Chondrocyte (in vitro differentiated cells): ENCODE data around the gene KRTAP3-1. TPM values are rescaled to one million over a fixed set of nuclear protein-coding genes. Genes with fewer than 3 reads are reported as not detected.
"Not testable (repeated sequence)": the region's sequence is repeated elsewhere in the genome, so short reads cannot be mapped to it uniquely, and the experiment has no call there.

Experiments
- DNase-seq: peaks from one replicate; pipeline ENCODE4 v3.0.0; 2021; ENCODE audit warnings: mixed read lengths, low spot score
- H3K27ac Mint-ChIP-seq: one replicate; pipeline ENCODE4 v1.8.0; 2021; ENCODE audit warnings: mild to moderate bottlenecking, moderate library complexity, mixed read lengths; ENCODE audit not compliant: unreplicated experiment
- H3K27me3 Mint-ChIP-seq: 2 replicates; pipeline ENCODE4 v1.8.0; 2021; ENCODE audit warnings: low read depth, mixed read lengths
- H3K36me3 Mint-ChIP-seq: 2 replicates; pipeline ENCODE4 v1.8.0; 2021; ENCODE audit warnings: low read depth, mixed read lengths
- H3K4me1 Mint-ChIP-seq: 2 replicates; pipeline ENCODE4 v1.8.0; 2021; ENCODE audit warnings: low read depth, mild to moderate bottlenecking, mixed read lengths
- H3K4me3 Mint-ChIP-seq: one replicate; pipeline ENCODE4 v1.8.0; 2021; ENCODE audit warnings: mild to moderate bottlenecking, moderate library complexity, mixed read lengths; ENCODE audit not compliant: unreplicated experiment
- H3K9me3 Mint-ChIP-seq: 2 replicates; pipeline ENCODE4 v1.8.0; 2021; ENCODE audit warnings: low read depth, mixed read lengths
- total RNA-seq: library from RNA; stranded (reverse); gene quantifications from 3 replicates; pipeline ENCODE4 v1.2.1, GENCODE V29; 2021
- TF ChIP-seq, protein P1 (sequence below): fragments of 200-600 bp; sonication (generic); IDR thresholded peaks from 2 replicates; pipeline ENCODE4 v1.5.0; 2021; ENCODE audit warnings: antibody characterized with exemption, mild to moderate bottlenecking, moderate library complexity

KRTAP3-1 gene
- total RNA-seq, 1 donor from 2014 or later: not detected

DNA sequence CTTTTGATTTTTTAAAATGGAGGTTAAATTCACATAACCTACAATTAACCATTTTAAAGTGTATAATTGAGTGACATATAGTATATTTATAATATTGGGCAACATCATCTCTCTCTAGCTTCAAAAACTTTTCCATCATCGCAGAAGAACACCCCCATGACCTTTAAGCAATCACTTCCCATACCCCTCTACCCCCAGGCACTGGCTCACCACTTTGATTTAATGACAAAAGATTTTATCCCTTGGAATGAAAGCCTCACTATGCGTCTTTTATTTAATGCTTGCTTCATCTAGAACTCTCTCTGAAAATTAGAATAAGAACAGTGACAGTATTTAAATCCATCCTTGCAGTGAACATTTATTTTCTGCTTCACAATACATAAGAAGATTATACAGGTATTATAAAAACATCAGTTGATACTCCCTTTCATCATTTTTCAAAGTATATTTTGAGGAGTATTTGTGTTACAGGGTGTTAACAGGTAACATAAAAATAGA lies 29.0 kb upstream of the KRTAP3-1 start:
- Mint-ChIP-seq H3K27me3 (no peaks in the 10 kb centered on the region), H3K4me3 (no peak overlapping the region), H3K27ac (no peak overlapping the region), H3K4me1 (no peaks in the 10 kb centered on the region), H3K36me3 (peaks cover 1% of the 10 kb centered on the region), H3K9me3 (peaks cover 3% of the 10 kb centered on the region)
- no peak for DNase-seq
- TF ChIP-seq, protein P1, sequence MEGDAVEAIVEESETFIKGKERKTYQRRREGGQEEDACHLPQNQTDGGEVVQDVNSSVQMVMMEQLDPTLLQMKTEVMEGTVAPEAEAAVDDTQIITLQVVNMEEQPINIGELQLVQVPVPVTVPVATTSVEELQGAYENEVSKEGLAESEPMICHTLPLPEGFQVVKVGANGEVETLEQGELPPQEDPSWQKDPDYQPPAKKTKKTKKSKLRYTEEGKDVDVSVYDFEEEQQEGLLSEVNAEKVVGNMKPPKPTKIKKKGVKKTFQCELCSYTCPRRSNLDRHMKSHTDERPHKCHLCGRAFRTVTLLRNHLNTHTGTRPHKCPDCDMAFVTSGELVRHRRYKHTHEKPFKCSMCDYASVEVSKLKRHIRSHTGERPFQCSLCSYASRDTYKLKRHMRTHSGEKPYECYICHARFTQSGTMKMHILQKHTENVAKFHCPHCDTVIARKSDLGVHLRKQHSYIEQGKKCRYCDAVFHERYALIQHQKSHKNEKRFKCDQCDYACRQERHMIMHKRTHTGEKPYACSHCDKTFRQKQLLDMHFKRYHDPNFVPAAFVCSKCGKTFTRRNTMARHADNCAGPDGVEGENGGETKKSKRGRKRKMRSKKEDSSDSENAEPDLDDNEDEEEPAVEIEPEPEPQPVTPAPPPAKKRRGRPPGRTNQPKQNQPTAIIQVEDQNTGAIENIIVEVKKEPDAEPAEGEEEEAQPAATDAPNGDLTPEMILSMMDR: no peak

DNA sequence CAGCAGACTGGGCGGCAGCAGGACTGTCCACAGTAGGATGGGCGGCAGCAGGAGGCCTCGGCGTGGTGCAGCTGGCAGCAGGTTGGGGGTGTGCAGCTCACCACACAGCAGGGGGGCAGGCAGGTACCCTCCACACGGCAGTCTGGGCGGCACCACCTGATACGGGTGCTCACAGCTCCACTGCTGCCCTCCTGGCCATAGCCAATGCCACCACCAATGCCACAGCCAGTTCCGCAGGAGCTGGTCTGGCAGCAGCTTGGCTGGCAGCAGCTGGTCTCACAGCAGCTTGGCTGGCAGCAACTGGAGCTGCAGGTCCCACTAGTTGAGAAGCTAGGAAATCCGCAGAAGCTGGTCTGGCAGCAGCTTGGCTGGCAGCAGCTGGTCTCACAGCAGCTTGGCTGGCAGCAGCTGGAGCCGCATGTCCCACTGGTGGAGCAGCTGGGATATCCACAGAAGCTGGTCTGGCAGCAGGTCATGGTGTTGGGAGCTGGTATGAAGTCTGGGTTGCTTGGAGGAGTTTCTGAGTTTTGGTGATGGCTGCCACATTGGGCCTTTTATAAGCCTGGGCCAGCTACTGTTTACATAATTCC lies 25.5 kb upstream of the KRTAP3-1 start, which contains the start of gene KRTAP1-3:
Gene KRTAP1-3 (minus strand): TSS at position 529 of the 590 bp plus-strand sequence. CDS start 53 bp downstream, at position 476.
- not testable (repeated sequence) for H3K4me1 Mint-ChIP-seq, DNase-seq, H3K36me3 Mint-ChIP-seq, H3K27ac Mint-ChIP-seq, H3K4me3 Mint-ChIP-seq, H3K27me3 Mint-ChIP-seq, H3K9me3 Mint-ChIP-seq

DNA sequence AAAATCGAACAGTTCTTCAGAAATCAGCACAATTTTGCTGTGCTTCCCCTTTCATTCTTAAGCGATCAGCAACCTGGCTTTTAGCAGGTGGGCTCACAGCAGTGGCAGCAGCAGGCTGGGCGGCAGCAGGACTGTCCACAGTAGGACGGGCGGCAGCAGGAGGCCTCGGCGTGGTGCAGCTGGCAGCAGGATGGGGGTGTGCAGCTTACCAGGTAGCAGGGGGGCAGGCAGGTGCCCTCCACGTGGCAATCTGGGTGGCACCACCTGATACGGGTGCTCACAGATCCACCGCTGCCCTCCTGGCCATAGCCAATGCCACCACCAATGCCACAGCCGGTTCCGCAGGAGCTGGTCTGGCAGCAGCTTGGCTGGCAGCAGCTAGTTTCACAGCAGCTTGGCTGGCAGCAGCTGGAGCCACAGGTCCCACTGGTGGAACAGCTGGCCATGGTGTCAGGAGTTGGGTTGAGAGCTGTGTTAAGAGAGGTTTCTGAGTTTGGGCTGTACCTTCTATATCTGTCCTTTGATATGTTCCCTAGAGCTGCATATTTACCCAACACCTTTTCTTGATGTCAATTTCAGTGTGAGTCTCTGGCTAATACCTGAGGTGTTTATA lies 20.8 kb upstream of the KRTAP3-1 start, which contains the start of gene KRTAP1-4:
Gene KRTAP1-4 (minus strand): TSS at position 563 of the 613 bp plus-strand sequence. CDS start 117 bp downstream, at position 446.
- H3K4me3 Mint-ChIP-seq: no peak within 1 kb of the TSS
- no peaks in the 10 kb centered on the region for H3K27me3 Mint-ChIP-seq
- H3K27ac Mint-ChIP-seq: no peak within 1 kb of the TSS
- no peak for DNase-seq
- no peaks in the 10 kb centered on the region for H3K9me3 Mint-ChIP-seq
- TF ChIP-seq, protein P1: no peak
- H3K4me1 Mint-ChIP-seq: peaks cover 2% of the 10 kb centered on the region
- no peaks in the 10 kb centered on the region for H3K36me3 Mint-ChIP-seq

DNA sequence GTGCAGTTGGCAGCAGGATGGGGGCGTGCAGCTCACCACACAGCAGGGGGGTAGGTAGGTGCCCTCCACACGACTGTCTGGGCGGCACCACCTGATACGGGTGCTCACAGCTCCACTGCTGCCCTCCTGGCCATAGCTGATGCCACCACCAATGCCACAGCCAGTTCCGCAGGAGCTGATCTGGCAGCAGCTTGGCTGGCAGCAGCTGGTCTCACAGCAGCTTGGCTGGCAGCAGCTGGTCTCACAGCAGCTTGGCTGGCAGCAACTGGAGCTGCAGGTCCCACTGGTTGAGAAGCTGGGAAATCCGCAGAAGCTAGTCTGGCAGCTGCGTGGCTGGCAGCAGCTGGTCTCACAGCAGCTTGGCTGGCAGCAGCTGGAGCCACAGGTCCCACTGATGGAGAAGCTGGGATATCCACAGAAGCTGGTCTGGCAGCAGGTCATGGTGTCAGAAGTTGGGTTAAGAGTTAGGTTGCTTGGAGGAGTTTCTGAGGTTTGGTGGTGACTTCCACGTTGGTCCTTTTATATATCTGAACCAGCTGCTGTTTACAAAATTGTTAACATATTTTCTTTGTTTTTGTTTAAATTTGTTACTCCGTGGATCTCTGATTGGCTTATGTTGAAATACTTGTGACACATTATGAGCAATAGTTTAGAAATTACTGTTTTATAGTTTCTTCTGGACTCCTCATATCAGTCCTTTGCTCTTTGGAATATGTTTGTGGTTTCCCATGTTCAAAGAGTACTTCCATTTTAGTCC lies 18.0 kb upstream of the KRTAP3-1 start, which contains the start of gene KRTAP1-5:
Gene KRTAP1-5 (minus strand): TSS at position 494 of the 757 bp plus-strand sequence. CDS start 53 bp downstream, at position 441.
- Mint-ChIP-seq H3K9me3 (no peaks in the 10 kb centered on the region), H3K36me3 (no peaks in the 10 kb centered on the region), H3K27me3 (no peaks in the 10 kb centered on the region), H3K4me1 (peaks cover 5% of the 10 kb centered on the region), H3K27ac (no peak within 1 kb of the TSS), H3K4me3 (no peak within 1 kb of the TSS)
- TF ChIP-seq, protein P1: no peak
- DNase-seq: no peak

DNA sequence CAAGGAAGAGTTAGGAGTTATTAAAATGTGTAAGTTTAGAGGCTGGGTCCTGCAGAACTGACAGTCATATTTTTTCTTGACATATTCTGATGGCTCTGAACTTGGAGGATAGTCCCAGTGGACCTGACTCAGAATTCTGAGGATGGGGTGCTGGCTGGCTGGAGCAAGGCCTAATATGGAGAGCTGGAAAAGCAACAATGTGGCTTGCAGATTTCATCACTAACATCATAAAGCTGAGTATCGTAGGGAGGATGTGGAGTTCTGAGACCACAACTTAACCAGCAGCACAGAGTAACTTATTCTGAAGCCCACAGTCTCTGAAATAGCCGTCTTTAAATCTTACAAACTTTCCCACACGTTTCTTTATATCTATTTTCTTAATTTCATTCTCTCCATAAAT lies 15.8 kb upstream of the KRTAP3-1 start:
- no peak overlapping the region for H3K27ac Mint-ChIP-seq
- no peak overlapping the region for H3K4me3 Mint-ChIP-seq
- DNase-seq: no peak
- peaks cover 5% of the 10 kb centered on the region for H3K9me3 Mint-ChIP-seq
- TF ChIP-seq, protein P1: no peak
- no peaks in the 10 kb centered on the region for H3K36me3 Mint-ChIP-seq
- no peaks in the 10 kb centered on the region for H3K27me3 Mint-ChIP-seq
- H3K4me1 Mint-ChIP-seq: peaks cover 5% of the 10 kb centered on the region
